Measurements from ENCODE around the gene SFT2D1. TPM values are rescaled to one million over a fixed set of nuclear protein-coding genes. Genes with fewer than 3 reads are reported as not detected.

Gene SFT2D1
- total RNA-seq, 1 experiment from 2014 or later: 40.2 TPM

- no CpG with 5 or more reads among the region's 4 CpGs for WGBS (ENCODE audit: extremely low coverage, insufficient read length, low lambda C conversion rate)
- Histone ChIP-seq H3K4me1 (ENCODE audit: insufficient read depth, low read length) (no peaks in the 10 kb centered on the region; the same call in 1 of the 2 replicates), H2AFZ (ENCODE audit: low read length) (no peak overlapping the region), H3K9me3 (ENCODE audit: control insufficient read depth, low read depth, low read length) (no peaks in the 10 kb centered on the region), H2BK15ac (ENCODE audit: low read depth, low read length) (no peak overlapping the region), H3K27ac (ENCODE audit: insufficient read length, low read depth, low read length) (no peak overlapping the region), H3K23ac (ENCODE audit: insufficient read length, low read depth, low read length) (no peak overlapping the region), H2BK5ac (ENCODE audit: insufficient read length, low read length) (no peak overlapping the region), H2BK20ac (ENCODE audit: low read depth, low read length, poor library complexity, severe bottlenecking) (no peak overlapping the region), H4K5ac (ENCODE audit: insufficient read length, low read depth, low read length) (no peak overlapping the region), H3K4me2 (ENCODE audit: insufficient read depth, insufficient read length, low read length) (no peak overlapping the region), H4K91ac (ENCODE audit: insufficient read length, low read depth, low read length) (no peak overlapping the region), H3K4ac (ENCODE audit: low read depth, low read length) (no peak overlapping the region), H2AK5ac (ENCODE audit: insufficient read length, low read length) (no peak overlapping the region), H4K20me1 (ENCODE audit: control insufficient read depth, insufficient read depth, insufficient read length) (no peaks in the 10 kb centered on the region), H4K8ac (replicated peaks; ENCODE audit: insufficient read length, low read depth, low read length) (no peak overlapping the region), H3K18ac (ENCODE audit: insufficient read length, low read depth, low read length) (no peak overlapping the region), H3K56ac (ENCODE audit: insufficient read length, low read depth, low read length) (no peak overlapping the region), H3K9ac (ENCODE audit: extremely low read depth, insufficient read length, low read length) (no peak overlapping the region), H3K79me1 (ENCODE audit: insufficient read depth, low read depth, low read length, poor library complexity, severe bottlenecking) (no peaks in the 10 kb centered on the region), H2BK120ac (ENCODE audit: low read depth, low read length, poor library complexity, severe bottlenecking) (no peak overlapping the region), H3K79me2 (ENCODE audit: insufficient read depth, low read length) (no peaks in the 10 kb centered on the region), H3T11ph (ENCODE audit: low read length) (no peak overlapping the region), H3K23me2 (ENCODE audit: insufficient read length, low read depth, low read length, poor library complexity, severe bottlenecking) (no peaks in the 10 kb centered on the region), H3K27me3 (ENCODE audit: insufficient read depth, low read length) (no peaks in the 10 kb centered on the region), H2BK12ac (ENCODE audit: insufficient read length, low read depth, low read length) (no peak overlapping the region), H3K14ac (ENCODE audit: insufficient read depth, low read length) (no peak overlapping the region)
- TF ChIP-seq, protein P1, sequence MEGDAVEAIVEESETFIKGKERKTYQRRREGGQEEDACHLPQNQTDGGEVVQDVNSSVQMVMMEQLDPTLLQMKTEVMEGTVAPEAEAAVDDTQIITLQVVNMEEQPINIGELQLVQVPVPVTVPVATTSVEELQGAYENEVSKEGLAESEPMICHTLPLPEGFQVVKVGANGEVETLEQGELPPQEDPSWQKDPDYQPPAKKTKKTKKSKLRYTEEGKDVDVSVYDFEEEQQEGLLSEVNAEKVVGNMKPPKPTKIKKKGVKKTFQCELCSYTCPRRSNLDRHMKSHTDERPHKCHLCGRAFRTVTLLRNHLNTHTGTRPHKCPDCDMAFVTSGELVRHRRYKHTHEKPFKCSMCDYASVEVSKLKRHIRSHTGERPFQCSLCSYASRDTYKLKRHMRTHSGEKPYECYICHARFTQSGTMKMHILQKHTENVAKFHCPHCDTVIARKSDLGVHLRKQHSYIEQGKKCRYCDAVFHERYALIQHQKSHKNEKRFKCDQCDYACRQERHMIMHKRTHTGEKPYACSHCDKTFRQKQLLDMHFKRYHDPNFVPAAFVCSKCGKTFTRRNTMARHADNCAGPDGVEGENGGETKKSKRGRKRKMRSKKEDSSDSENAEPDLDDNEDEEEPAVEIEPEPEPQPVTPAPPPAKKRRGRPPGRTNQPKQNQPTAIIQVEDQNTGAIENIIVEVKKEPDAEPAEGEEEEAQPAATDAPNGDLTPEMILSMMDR (conservative IDR thresholded peaks at IDR 0.05): no peak
- peaks cover 0 to 1% (median 0%) of the 10 kb centered on the region in 3 experiments; a peak in 1 of 7 replicates for H3K36me3 Mint-ChIP-seq (ENCODE audit: insufficient read depth in 1 of 3, low read depth in 3 of 3)
- H3K27me3 Mint-ChIP-seq (ENCODE audit: low read depth): no peaks in the 10 kb centered on the region; the same call in 1 of the 2 replicates
- no peak overlapping the region for H3K27ac Mint-ChIP-seq
- H3K4me1 Mint-ChIP-seq: peaks cover 7 to 8% of the 10 kb centered on the region in 2 experiments
- DNase-seq: no peak
- no peak overlapping the region for H3K4me3 Mint-ChIP-seq
- H3K9me3 Mint-ChIP-seq: peaks cover 8 to 11% of the 10 kb centered on the region in 2 experiments; a peak in 4 of 5 replicates
These were observed 9.5 kb upstream of the SFT2D1 start for GRCh38 chr6:166351715-166352285.
